GM12891 (cell line): ENCODE data around the gene PRKCD.

Experiments
- DNase-seq: peaks from one replicate; pipeline ENCODE4 v3.0.0; 2011; ENCODE audit warnings: low spot score; ENCODE audit not compliant: insufficient read length
- FAIRE-seq: peaks from 2 replicates; lab custom pipeline; 2011; peaks lifted over from hg19 to GRCh38; lab: Jason Lieb, UNC
- PAX5 ChIP-seq: IDR thresholded peaks from 2 replicates; pipeline ENCODE4 v1.6.1; 2011; ENCODE audit warnings: low read length, moderate library complexity, mild to moderate bottlenecking; ENCODE audit not compliant: insufficient read depth, severe bottlenecking
- POLR2A ChIP-seq: IDR thresholded peaks from 2 replicates; pipeline ENCODE4 v1.6.1; 2011; ENCODE audit warnings: low read depth, low read length, control low read depth
- POLR2AphosphoS5 ChIP-seq: IDR thresholded peaks from 2 replicates; pipeline ENCODE4 v1.6.1; 2011; ENCODE audit warnings: low read depth, low read length, control low read depth
- POU2F2 ChIP-seq: IDR thresholded peaks from 2 replicates; pipeline ENCODE4 v1.6.1; 2011; ENCODE audit warnings: low read depth, mild to moderate bottlenecking, control low read depth, low read length, moderate library complexity
- SPI1 ChIP-seq: IDR thresholded peaks from 2 replicates; pipeline ENCODE4 v1.6.1; 2011; ENCODE audit warnings: low read depth, low read length, control low read depth
- TAF1 ChIP-seq: IDR thresholded peaks from 2 replicates; pipeline ENCODE4 v1.6.1; 2011; ENCODE audit warnings: low read depth, low read length, control low read depth

The PRKCD gene

GRCh38 chr3:53162672-53163443, 1.8 kb downstream of the PRKCD start:
- no peak for DNase-seq
- TF ChIP-seq PAX5: no peak
- peak; percentile 80 for TF ChIP-seq SPI1
- TF ChIP-seq POU2F2: no peak
- 0 out of 2 replicates have a peak, but pooled peaks have one; percentile 41 for TF ChIP-seq POLR2AphosphoS5
- no peak for TF ChIP-seq TAF1
- TF ChIP-seq POLR2A: no peak
- peak; percentile 97 for FAIRE-seq

GRCh38 chr3:53163444-53164387, 2.7 kb downstream of the PRKCD start:
- DNase-seq (no peak), FAIRE-seq (no peak)
- TF ChIP-seq POLR2A: no peak
- no peak for TF ChIP-seq SPI1
- TF ChIP-seq PAX5: no peak
- no peak for TF ChIP-seq POU2F2

- no peak for TF ChIP-seq POLR2AphosphoS5
- no peak for TF ChIP-seq PAX5
- no peak for TF ChIP-seq POU2F2
- no peak for DNase-seq
- FAIRE-seq: no peak
Observed at GRCh38 chr3:53164911-53165310, 3.9 kb downstream of the PRKCD start.

GRCh38 chr3:53166206-53166605, 5.2 kb downstream of the PRKCD start:
- TF ChIP-seq SPI1: no peak
- TF ChIP-seq POU2F2: no peak
- no peak for TF ChIP-seq PAX5
- TF ChIP-seq POLR2A: no peak
- no peak for TF ChIP-seq POLR2AphosphoS5
- no peak for TF ChIP-seq TAF1
- DNase-seq (no peak), FAIRE-seq (no peak)

- 0 out of 2 replicates have a peak, but pooled peaks have one; percentile 10 for TF ChIP-seq SPI1
- TF ChIP-seq POLR2A: no peak
- FAIRE-seq: no peak
- no peak for DNase-seq
Observed at GRCh38 chr3:53166781-53167291, 5.8 kb downstream of the PRKCD start.

- TF ChIP-seq POU2F2: peak; percentile 82; the same call in 1 of the 2 replicates
- no peak for TF ChIP-seq TAF1
- peak; percentile 90 for FAIRE-seq
- no peak for DNase-seq
Observed at GRCh38 chr3:53167418-53168174, 6.6 kb downstream of the PRKCD start.

GRCh38 chr3:53168175-53168923, 7.3 kb downstream of the PRKCD start:
- peak; percentile 43 for FAIRE-seq
- TF ChIP-seq TAF1: no peak
- TF ChIP-seq POLR2A: no peak
- TF ChIP-seq PAX5: no peak
- TF ChIP-seq POU2F2: no peak
- no peak for TF ChIP-seq SPI1
- no peak for TF ChIP-seq POLR2AphosphoS5
- DNase-seq: no peak

GRCh38 chr3:53169045-53169831, 8.2 kb downstream of the PRKCD start:
- TF ChIP-seq PAX5: no peak
- TF ChIP-seq TAF1: no peak
- no peak for TF ChIP-seq POU2F2
- no peak for TF ChIP-seq POLR2AphosphoS5
- TF ChIP-seq SPI1: no peak
- no peak for TF ChIP-seq POLR2A
- FAIRE-seq (peak; percentile 83), DNase-seq (no peak)
